Measurements from ENCODE around the gene TMBIM1.

Gene TMBIM1

DNA sequence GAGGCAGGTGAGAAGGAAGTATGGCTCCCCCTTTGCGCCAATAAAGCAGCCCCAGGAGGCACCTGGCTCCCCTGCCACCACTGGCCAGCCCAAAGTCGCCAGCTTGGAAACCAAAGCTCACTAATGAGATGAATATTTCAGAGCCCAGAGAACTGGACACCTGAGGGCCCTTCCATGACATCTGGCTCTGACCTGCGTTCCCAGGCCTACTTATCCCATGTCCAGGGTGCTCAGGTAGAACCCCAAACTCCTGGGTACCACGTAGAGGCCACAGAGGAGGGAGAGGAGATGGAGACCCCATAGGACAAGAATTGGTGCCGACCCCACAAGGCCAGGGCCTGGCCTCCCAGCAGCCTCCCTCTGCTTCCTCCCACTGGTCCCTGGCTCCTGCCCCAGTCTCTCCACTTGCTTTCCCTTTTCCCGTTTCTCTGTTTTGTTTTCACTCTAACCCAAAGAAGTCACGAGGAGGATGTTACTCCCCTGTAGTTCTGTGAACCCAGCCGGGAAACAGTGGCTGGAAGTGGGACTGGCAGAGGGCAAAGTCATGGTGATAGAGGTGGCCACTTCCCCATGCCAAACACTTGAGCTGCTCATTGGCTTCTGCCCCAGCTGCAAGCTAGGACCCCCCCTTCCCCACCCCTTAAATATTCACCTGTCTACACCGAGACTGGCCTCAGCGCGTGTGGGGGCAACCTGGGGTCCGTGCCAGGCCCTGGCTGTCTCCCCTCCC, 820 bp downstream of the TMBIM1 start:
- Histone ChIP-seq H3K4me1 (ENCODE audit: low read length) (peaks cover 34% of the 10 kb centered on the region), H4K20me1 (ENCODE audit: insufficient read depth, low read length) (no peaks in the 10 kb centered on the region), H2AFZ (ENCODE audit: low read depth, low read length) (peak overlapping the region; percentile 71; the same call in 1 of the 2 replicates), H3K27ac (ENCODE audit: low read length) (peak overlapping the region; percentile 26; the same call in 1 of the 2 replicates), H3K9ac (ENCODE audit: low read length) (peak overlapping the region; percentile 65; the same call in 1 of the 2 replicates), H3K9me3 (ENCODE audit: insufficient read depth, low read length) (no peaks in the 10 kb centered on the region), H3K4me2 (ENCODE audit: low read length) (peak overlapping the region; percentile 75), H3K4me3 (ENCODE audit: low read length) (peak overlapping the region; percentile 79), H3K36me3 (replicated peaks; ENCODE audit: low read depth, low read length) (no peaks in the 10 kb centered on the region), H3K27me3 (ENCODE audit: low read depth, low read length) (no peaks in the 10 kb centered on the region), H3K79me2 (ENCODE audit: low read length) (no peaks in the 10 kb centered on the region)
- TF ChIP-seq EZH2phosphoT487 (IDR thresholded peaks at IDR 0.05; ENCODE audit: low read depth), result no peak
- TF ChIP-seq, protein P1, sequence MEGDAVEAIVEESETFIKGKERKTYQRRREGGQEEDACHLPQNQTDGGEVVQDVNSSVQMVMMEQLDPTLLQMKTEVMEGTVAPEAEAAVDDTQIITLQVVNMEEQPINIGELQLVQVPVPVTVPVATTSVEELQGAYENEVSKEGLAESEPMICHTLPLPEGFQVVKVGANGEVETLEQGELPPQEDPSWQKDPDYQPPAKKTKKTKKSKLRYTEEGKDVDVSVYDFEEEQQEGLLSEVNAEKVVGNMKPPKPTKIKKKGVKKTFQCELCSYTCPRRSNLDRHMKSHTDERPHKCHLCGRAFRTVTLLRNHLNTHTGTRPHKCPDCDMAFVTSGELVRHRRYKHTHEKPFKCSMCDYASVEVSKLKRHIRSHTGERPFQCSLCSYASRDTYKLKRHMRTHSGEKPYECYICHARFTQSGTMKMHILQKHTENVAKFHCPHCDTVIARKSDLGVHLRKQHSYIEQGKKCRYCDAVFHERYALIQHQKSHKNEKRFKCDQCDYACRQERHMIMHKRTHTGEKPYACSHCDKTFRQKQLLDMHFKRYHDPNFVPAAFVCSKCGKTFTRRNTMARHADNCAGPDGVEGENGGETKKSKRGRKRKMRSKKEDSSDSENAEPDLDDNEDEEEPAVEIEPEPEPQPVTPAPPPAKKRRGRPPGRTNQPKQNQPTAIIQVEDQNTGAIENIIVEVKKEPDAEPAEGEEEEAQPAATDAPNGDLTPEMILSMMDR (IDR thresholded peaks at IDR 0.05; ENCODE audit: low read depth, low read length), result no peak

DNA sequence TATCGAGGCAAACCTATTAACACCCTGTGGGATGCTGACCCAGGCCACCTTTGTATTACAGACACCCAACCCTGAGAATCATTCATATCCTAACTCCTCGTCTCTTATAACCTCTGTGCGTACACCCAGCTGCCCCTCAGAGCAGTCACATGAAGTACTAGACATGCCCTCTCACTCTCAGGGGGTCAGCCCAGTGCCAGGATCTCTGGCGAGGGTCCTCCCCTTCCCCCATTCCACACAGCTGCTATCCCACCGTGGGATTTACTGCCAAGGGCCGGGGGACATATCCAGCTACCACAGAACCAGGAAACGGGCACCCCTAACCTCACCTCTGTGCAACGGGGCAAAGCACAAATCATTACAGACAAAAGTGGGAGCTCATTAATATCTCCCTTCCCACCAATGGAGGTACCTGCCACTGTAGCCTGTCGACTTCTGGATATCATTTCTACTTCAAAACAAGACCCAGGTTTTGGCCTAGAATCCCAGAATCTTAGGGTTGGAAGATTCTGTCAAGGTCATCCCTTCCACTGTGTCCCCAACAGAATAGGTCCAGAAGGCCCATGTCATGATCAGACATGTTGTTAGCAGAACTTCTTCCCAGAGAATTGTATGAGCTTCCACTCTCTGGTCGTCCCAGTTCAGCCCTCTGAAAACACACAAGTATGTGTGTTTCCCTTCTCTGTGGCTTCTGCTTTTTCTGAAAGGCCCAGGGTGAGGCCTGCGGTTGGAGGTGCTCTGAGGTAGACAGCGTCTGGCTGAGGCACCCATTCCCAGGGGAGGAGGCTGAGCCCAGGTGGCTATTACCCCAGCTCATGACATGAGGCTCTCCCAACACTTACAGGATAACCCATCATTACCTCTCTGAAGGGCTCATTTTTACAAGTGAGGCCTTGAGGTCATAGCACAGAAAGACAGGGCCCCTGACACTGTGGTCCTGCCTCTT, 1.7 kb downstream of the TMBIM1 start:
- peak overlapping the region; percentile 26 for H3K27ac ChIP-seq (ENCODE audit: low read length)
- H3K27me3 ChIP-seq (ENCODE audit: low read depth, low read length), result no peaks in the 10 kb centered on the region
- no peaks in the 10 kb centered on the region for H3K36me3 ChIP-seq (replicated peaks; ENCODE audit: low read depth, low read length)
- H3K4me3 ChIP-seq (ENCODE audit: low read length), result peak overlapping the region; percentile 79
- H2AFZ ChIP-seq (ENCODE audit: low read depth, low read length), result peak overlapping the region; percentile 71; the same call in 1 of the 2 replicates
- H3K79me2 ChIP-seq (ENCODE audit: low read length), result 0 out of 2 replicates have a peak, but pooled peaks cover 2% of the 10 kb centered on the region
- TF ChIP-seq EZH2phosphoT487 (IDR thresholded peaks at IDR 0.05; ENCODE audit: low read depth), result no peak
- TF ChIP-seq, protein P1 (IDR thresholded peaks at IDR 0.05; ENCODE audit: low read depth, low read length), result no peak
- H3K9me3 ChIP-seq (ENCODE audit: insufficient read depth, low read length), result no peaks in the 10 kb centered on the region
- peak overlapping the region; percentile 11; the same call in 1 of the 2 replicates for H3K9ac ChIP-seq (ENCODE audit: low read length)
- no peaks in the 10 kb centered on the region for H4K20me1 ChIP-seq (ENCODE audit: insufficient read depth, low read length)
- peak overlapping the region; percentile 75 for H3K4me2 ChIP-seq (ENCODE audit: low read length)
- H3K4me1 ChIP-seq (ENCODE audit: low read length), result peaks cover 38% of the 10 kb centered on the region

DNA sequence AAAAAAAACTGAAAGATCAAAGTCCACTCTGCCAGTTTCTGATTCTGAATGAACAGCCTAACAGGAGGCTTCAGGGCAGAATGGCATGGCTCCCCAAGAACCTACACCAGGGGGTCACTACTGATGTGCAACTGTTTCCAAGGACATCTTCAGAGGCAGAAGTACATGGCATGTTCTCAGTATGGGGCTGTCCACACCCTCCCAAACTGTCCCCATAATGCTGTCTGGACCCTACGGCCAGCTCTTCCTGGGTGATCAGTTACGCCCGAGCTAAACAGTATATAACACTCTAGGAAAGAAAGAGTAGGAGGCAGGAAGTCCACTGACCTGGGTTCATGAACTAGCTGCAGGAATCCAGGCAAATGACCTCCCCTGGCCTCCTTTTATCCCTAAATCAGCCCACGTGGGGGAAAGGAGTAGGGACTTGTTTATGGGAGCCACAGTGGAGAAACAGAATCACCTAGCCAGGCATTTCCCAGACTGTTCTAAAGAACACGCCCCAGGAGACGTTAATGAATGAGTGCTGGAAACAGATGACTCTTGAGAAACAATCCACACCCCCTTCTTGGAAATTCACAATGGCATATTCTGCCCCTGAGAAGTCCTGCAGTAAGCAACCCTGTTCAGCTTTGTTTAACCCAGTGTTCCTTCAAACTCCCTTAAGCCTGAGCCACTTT, 2.5 kb downstream of the TMBIM1 start:
- H3K4me1 ChIP-seq (ENCODE audit: low read length), result peaks cover 34% of the 10 kb centered on the region
- no peak for TF ChIP-seq EZH2phosphoT487 (IDR thresholded peaks at IDR 0.05; ENCODE audit: low read depth)
- TF ChIP-seq, protein P1 (IDR thresholded peaks at IDR 0.05; ENCODE audit: low read depth, low read length), result no peak
- H3K36me3 ChIP-seq (replicated peaks; ENCODE audit: low read depth, low read length), result no peaks in the 10 kb centered on the region
- no peak overlapping the region for H3K27ac ChIP-seq (ENCODE audit: low read length)
- H4K20me1 ChIP-seq (ENCODE audit: insufficient read depth, low read length), result no peaks in the 10 kb centered on the region
- H3K9ac ChIP-seq (ENCODE audit: low read length), result no peak overlapping the region
- no peak overlapping the region for H2AFZ ChIP-seq (ENCODE audit: low read depth, low read length)
- no peak overlapping the region for H3K4me3 ChIP-seq (ENCODE audit: low read length)
- no peaks in the 10 kb centered on the region for H3K9me3 ChIP-seq (ENCODE audit: insufficient read depth, low read length)
- H3K4me2 ChIP-seq (ENCODE audit: low read length), result no peak overlapping the region
- 0 out of 2 replicates have a peak, but pooled peaks cover 2% of the 10 kb centered on the region for H3K79me2 ChIP-seq (ENCODE audit: low read length)
- H3K27me3 ChIP-seq (ENCODE audit: low read depth, low read length), result no peaks in the 10 kb centered on the region

Measured in OCI-LY3 (cell line).